Measurements from ENCODE around the gene YEATS4.

The YEATS4 gene

GRCh38 chr12:69433653-69434052 lies 74.1 kb downstream of the YEATS4 start:
- no peak for DNase-seq (ENCODE audit: low read depth)

- no peak for DNase-seq (ENCODE audit: low read depth)
These were observed 76.1 kb downstream of the YEATS4 start for GRCh38 chr12:69435644-69436043.

- DNase-seq (ENCODE audit: low read depth), result no peak
These were observed 77.5 kb downstream of the YEATS4 start for GRCh38 chr12:69437073-69437472.

- no peak for DNase-seq (ENCODE audit: low read depth)
These were observed 79.0 kb downstream of the YEATS4 start for GRCh38 chr12:69438539-69438938.

GRCh38 chr12:69440016-69440415 lies 80.5 kb downstream of the YEATS4 start:
- DNase-seq (ENCODE audit: low read depth), result no peak
